NCI-H1694 (cell line): Measurements from ENCODE around the gene GCK.
A peak's percentile ranks its signal among the peaks of the same experiment; 100 is the strongest.

Source experiments
- DNase-seq: peaks from one replicate; lab custom pipeline; 2025; lab: John Stamatoyannopoulos, UW

GCK gene

GRCh38 chr7:44189286-44189992, at the start of gene GCK:
TSS of gene GCK (minus strand) at chr7:44189439. CDS start at chr7:44188953, 486 bp downstream.
- DNase-seq, result no peak

GRCh38 chr7:44238116-44238695, 49.0 kb upstream of the GCK start:
- DNase-seq, result no peak

DNA sequence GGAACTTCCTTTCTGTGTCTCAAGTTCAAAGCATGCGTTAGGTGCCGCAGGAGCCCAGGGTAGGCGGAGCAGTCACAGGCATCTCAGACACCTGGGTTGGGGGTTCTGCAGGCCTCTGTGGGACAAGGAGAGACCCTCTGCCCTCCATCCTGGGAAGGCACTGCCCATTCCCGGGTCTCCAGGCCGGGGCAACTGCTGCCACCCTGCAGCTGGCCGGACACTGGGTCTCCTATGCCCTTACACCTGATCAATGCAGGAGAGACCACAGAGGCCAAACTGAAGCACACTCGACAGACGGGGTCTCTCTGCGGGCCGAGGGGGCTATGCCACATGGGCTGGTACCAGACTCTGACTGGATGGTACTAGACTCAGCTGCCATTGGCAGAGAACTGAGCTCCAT, 48.5 kb upstream of the GCK start:
- no peak for DNase-seq

GRCh38 chr7:44236333-44236728, 47.1 kb upstream of the GCK start:
- no peak for DNase-seq

GRCh38 chr7:44235582-44236332, 46.5 kb upstream of the GCK start:
- no peak for DNase-seq

DNA sequence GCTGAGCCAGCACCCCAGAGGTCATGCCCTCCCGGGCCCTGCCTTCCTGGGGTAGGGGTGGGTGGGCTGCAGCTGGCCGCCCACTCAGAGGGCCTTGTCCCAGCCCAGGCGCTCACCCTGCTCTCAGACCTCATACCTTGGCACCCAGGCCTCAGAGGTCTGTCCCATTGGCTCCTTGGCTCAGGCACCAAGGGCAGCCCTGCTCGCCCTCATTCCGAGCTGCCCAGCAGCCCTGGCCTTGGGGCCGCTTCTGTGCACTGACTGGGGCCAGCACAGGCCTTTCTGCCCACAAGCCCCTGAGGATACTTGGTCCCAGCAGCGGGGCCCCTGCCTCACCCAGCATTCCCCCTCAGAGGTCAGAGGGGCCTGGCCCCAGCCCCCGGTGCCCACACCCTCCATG, 45.8 kb upstream of the GCK start:
- DNase-seq, result no peak

DNA sequence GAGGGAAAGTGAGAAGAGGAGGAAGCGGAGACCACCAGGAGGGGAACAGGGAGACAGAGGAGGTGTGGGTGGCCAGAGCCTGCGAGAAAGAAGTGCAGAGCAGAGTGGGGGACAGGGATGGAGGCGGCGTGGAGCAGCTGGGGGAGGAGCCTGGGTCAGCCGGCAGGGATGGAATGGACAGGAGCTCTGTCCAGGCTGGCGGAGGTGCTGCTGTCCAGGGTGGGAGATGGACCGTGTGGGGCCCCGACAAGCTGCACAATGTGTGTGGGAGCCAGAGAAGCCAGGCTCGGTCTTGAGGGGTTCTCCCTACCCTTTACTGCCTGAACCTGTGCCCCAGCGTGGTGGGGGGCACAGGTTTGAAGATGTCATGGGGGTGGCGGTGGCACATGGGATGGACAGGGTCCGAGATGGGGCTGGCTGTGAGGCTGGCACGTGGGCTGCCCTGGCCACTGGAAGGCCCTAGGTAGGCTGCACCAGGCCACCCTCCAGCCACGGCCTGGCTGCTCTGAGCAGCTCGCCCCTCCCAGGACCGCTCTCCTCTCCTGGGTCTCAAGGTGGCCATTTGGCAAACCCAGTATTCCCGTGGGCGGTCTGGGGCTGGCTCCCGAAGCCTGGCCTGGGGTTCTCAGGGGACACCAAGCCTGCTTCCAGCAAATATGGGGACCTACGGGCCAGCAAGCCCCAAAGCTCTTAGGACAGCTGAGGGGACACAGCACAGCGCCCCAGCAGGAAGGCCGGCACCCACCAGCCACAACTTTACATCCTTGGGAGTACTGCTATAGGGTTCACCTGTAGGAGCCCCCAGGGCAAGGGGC, 43.9 kb upstream of the GCK start:
- no peak for DNase-seq

DNA sequence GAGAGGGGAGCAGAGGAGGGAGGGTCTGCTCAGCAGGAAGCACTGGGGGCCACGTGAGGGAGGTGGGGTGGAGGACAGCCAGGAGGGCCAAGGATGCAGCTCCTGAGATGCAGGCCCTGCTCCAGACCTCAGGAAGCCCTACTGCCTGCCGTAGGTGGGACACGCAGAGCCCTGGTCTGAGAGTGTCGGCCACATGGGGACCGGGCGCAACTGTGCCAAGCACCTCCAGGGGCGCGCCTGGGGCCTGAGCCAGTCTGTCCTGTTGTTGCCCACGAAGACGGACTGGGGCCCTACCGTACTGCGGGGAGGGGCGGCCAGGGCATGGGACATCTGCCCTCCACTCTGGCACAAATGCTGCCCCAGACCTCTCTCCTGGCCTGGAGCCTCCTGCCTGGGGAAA, 43.2 kb upstream of the GCK start:
- DNase-seq, result no peak

GRCh38 chr7:44231088-44231487, 41.8 kb upstream of the GCK start:
- no peak for DNase-seq

DNA sequence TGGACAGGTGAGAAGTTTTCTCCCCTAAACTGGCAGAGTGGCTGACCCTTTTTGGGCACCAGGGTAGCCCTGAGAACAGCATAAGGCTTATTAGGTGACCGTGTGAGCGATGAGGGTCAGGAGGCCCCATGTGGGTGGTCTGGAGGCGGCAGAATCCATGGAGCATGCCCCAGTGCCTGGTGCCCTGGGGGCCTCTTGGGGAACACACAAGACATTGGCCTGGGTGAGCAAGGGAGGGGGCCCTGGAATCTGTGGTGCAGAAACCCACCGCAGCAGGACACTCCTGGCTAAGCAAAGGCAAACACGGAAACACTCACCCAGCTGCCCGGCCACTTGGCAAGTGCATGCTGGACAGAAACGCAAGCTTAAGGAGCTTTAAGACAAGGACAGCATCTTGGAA, 41.0 kb upstream of the GCK start:
- no peak for DNase-seq

- no peak for DNase-seq
Measured at GRCh38 chr7:44229546-44230105, 40.4 kb upstream of the GCK start.

DNA sequence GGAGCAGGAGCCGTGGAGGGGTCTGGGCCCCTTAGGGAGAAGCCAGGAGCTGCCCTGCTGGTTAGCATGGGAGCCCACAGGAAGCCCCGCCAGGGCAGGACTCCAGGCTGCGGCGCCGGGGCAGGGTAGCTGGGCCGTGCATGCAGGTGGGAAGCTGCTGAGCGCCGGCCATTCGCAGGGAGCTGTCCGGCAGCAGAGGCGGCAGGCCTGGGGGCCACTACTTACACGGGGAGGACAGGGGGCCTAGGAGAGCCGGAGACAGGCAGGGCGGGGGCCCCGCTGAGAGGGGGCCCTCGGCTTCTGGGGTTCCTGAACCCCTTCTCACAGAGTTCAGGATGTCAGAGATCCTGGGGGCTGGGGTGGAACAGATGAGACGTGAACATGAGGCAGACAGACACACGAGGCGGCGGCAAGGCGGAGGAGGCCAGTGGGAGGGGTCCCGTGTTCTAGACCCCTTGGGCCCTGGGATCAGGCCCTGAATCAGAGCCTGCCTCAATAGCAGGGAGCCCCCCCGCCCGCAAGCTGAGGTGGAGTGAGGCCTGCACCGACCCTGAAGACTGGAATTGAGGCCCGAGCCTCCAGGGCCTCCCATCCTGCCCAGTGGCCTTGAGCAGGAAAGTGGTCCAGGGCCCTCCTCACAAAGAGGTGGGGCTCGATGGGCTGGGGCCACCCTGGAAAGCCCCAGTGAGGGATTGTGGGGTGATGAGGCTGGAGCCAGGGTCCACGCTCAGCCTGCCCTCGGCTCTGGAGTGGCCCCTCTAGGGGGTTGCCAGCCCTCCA, 39.5 kb upstream of the GCK start:
- DNase-seq, result no peak

- DNase-seq, result no peak
Measured at GRCh38 chr7:44227911-44228310, 38.7 kb upstream of the GCK start.

- DNase-seq, result no peak
Measured at GRCh38 chr7:44226396-44226753, 37.1 kb upstream of the GCK start.

- no peak for DNase-seq
Measured at GRCh38 chr7:44225566-44226395, 36.5 kb upstream of the GCK start.

- no peak for DNase-seq
Measured at GRCh38 chr7:44224974-44225565, 35.8 kb upstream of the GCK start.

DNA sequence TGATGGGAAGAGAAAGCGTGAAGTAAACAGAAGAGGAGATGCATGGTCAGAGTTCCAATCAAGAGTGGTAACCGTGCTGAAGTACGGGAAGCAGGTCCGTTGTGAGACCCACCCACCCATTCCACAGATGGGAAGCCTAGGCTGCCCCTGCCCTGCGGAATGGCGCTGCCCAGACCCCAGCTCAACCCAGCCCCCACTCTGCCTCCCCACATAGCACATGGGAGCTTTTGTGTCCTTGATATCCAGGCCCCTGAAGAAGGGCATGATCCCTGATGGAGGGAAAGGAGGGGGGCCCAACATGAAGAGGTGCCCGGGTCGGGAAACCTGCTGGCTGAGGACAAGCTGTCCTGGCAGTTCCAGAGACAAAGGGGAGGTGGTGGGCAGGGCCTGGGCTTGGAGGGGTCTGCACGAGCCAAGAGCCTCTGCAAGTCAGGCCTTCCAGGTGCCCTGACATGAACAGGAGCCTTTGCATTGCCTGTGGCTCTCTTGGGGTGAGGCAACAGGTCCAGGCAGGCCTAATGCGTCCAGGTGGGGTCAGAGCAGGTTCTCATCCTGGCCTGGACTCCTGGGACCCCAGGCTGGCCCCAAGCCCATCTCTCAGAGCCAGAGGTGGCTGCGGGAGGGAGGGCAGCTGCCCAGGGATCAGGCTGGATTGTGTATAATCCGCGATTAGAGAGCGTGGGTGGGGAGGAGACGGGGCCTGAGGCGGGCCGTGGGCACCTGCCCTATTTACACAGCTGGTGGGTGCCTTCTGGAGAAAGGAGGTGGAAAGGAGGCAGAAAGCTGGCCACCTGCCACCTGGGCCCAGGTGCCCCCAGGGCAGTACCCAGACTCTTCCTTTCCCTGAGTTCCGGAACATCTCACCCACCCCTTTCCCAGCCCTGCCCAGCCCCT, 35.1 kb upstream of the GCK start:
- no peak for DNase-seq

DNA sequence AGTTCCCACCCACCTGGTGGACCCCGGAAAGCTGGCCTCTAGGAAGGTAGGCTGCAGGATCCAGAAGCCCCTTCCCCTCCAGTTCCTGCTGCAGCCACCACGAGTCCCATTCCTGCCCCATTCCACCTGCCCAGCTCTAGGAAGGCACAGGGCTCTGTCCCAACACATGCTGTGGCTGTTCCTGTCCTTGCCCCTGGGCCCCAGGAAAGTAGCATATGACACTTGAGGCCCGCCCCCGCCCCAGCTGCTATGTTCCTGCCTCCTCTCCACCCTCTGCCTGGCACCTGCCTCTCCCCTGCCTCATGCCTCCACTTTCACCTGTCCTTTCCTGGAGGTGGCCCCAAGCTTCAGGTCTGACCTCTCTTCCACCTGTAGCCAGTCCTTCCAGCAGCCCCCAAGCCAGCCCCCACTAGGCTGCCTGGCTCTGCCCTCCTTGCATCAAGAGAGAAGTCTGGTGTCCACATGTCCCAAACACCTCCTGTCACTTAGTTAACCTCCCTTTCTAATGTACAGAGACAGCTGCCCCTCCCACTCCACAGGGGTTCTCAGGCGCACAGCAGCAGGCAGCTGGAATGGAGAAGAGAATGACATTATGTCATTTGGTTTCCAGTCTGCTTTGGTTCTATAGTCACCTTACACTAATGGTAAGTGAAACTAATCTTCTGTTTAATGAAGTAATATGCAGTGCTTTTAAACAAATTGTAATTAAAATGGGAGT, 34.3 kb upstream of the GCK start:
- peak; percentile 36 for DNase-seq
